ENCODE data around the gene ABLIM3. TPM values are rescaled to one million over a fixed set of nuclear protein-coding genes. Genes with fewer than 3 reads are reported as not detected.

ABLIM3 gene
- total and polyA plus RNA-seq, 9 of the 15 experiments (the other 6 are each of a cell fraction or from before 2014, with no cell fraction given) = 0.03 to 0.38 (median 0.11) TPM

- TF ChIP-seq XRCC4 (IDR thresholded peaks at IDR 0.05; ENCODE audit: extremely low read depth, insufficient read depth, insufficient read length) (no peak), ERF (CRISPR knock-in tag; IDR thresholded peaks at IDR 0.05) (no peak)
Observed at GRCh38 chr5:149125386-149125891, 15.9 kb upstream of the ABLIM3 start (continued).

- H3K4me1 ChIP-seq (replicated peaks in 1 of 2; ENCODE audit: control insufficient read depth in 2 of 2, insufficient read depth in 2 of 2, low read length in 2 of 2) = no peaks in the 10 kb centered on the region
- H4K20me1 ChIP-seq (replicated peaks; ENCODE audit: control insufficient read depth, insufficient read depth, low read length) = no peaks in the 10 kb centered on the region
- TF ChIP-seq KDM4B (IDR thresholded peaks at IDR 0.05; ENCODE audit: borderline replicate concordance in 2 of 2, low read depth in 1 of 2) (no peak), FOSL1 (tag; conservative IDR thresholded peaks at IDR 0.05) (peak; percentile 70)
- no peaks in the 10 kb centered on the region for H3K9me3 ChIP-seq (replicated peaks; ENCODE audit: control insufficient read depth, insufficient read depth, low read depth, low read length)
- ChIA-PET CTCF (ENCODE audit: low intra/inter-chr PET ratio) (no interaction called here), POLR2A (interaction anchor here (1.0 kb wide), 1 partner anchor 10 kb away, joined by 3 read pairs; no protein-coding TSS in a partner anchor)
- H2AFZ ChIP-seq (ENCODE audit: low read depth, low read length) = no peak overlapping the region
- H3K36me3 ChIP-seq (ENCODE audit: control insufficient read depth, insufficient read depth, low read length) = no peaks in the 10 kb centered on the region
- ATAC-seq (no peak), DNase-seq (ENCODE audit: extremely low read depth in 1 of 4, low spot score in 3 of 4) (no peak), FAIRE-seq (no peak)
- intact Hi-C loops (cut with micrococcal nuclease) = no loop called here
- no TSS peak for BruUV-seq (replicated peaks)
- H3K9me1 ChIP-seq (ENCODE audit: control insufficient read depth, insufficient read depth, low read length) = no peaks in the 10 kb centered on the region
- no peak overlapping the region for H3K4me2 ChIP-seq (ENCODE audit: insufficient read depth, low read length)
- no peak overlapping the region for H3K9ac ChIP-seq (ENCODE audit: insufficient read depth in 1 of 2, low read depth in 2 of 2, low read length in 2 of 2)
- WGBS (ENCODE audit: insufficient coverage, low coverage, missing lambda C conversion rate) = 6% methylated on average over 6 of the region's 6 CpGs
- H3K27ac ChIP-seq (ENCODE audit: extremely low read depth, low read depth, low read length) = no peak overlapping the region
- no peak overlapping the region for H3K4me3 ChIP-seq
- in situ Hi-C loops (cut with MboI) = loop anchor here (25.0 kb wide), 1 partner anchor 435 kb away; the partner anchor contains the start of gene CSNK1A1
- no peaks in the 10 kb centered on the region for H3K79me2 ChIP-seq (ENCODE audit: control insufficient read depth, insufficient read depth, low read length)
- peaks cover 2 to 30% of the 10 kb centered on the region in 2 experiments; a peak in 3 of 5 replicates for H3K27me3 ChIP-seq (ENCODE audit: control insufficient read depth in 2 of 2, insufficient read depth in 2 of 2, low read length in 2 of 2)
Observed at GRCh38 chr5:149126906-149127305, 14.4 kb upstream of the ABLIM3 start.

Data from K562 (cell line).